ENCODE results near the gene B4GAT1.

DNA sequence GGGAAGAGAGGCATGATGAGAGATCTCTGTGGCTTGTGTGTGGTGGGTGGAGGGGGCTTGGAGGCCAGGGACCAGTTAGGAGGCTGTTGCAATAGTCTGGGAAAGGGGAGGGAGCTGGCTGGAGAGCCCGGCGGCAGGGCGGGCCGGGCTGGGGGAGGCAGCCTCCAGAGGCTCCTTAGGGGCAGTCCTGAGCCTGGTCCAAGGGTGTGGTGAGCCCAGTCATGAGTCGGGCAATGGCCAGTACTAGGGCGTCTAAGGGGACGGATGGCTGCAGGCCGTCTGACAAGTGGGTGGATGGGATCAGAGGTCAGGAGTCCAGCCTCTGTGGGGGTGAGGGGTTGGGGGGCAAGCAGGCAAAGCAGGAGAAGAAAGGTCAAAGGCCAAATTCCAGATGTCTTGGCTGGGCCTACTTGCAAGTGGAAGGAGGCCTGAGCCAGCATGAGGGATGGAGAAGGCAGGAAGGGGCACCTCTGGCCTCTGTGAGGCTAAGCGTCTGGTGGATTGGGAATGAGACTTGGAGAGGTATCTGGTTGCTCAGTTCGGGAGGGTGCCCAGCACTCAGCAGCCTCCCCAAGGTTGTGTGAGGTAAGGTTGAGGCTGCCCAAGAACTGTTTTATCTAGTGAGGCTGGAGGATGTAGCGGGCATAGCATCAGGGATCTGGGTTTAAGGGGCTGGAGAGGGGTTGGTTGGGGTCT, 24.5 kb downstream of the B4GAT1 start:
- TF ChIP-seq, protein P1, sequence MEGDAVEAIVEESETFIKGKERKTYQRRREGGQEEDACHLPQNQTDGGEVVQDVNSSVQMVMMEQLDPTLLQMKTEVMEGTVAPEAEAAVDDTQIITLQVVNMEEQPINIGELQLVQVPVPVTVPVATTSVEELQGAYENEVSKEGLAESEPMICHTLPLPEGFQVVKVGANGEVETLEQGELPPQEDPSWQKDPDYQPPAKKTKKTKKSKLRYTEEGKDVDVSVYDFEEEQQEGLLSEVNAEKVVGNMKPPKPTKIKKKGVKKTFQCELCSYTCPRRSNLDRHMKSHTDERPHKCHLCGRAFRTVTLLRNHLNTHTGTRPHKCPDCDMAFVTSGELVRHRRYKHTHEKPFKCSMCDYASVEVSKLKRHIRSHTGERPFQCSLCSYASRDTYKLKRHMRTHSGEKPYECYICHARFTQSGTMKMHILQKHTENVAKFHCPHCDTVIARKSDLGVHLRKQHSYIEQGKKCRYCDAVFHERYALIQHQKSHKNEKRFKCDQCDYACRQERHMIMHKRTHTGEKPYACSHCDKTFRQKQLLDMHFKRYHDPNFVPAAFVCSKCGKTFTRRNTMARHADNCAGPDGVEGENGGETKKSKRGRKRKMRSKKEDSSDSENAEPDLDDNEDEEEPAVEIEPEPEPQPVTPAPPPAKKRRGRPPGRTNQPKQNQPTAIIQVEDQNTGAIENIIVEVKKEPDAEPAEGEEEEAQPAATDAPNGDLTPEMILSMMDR (IDR thresholded peaks at IDR 0.05; ENCODE audit: low read depth, low read length, missing input control), result no peak
- no peak for TF ChIP-seq GABPA (IDR thresholded peaks at IDR 0.05 in 1 of 2, conservative IDR thresholded peaks at IDR 0.05 in 1 of 2)
- TF ChIP-seq, protein P2, sequence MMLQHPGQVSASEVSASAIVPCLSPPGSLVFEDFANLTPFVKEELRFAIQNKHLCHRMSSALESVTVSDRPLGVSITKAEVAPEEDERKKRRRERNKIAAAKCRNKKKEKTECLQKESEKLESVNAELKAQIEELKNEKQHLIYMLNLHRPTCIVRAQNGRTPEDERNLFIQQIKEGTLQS (IDR thresholded peaks at IDR 0.05), result no peak
- TF ChIP-seq RAD21 (IDR thresholded peaks at IDR 0.05), result no peak
- TF ChIP-seq TAF1 (conservative IDR thresholded peaks at IDR 0.05), result no peak
- TF ChIP-seq, protein P3, sequence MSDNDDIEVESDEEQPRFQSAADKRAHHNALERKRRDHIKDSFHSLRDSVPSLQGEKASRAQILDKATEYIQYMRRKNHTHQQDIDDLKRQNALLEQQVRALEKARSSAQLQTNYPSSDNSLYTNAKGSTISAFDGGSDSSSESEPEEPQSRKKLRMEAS (IDR thresholded peaks at IDR 0.05), result no peak
- TF ChIP-seq JUND (IDR thresholded peaks at IDR 0.05), result no peak

All from liver (tissue), 3 donors.